NCI-H187 (cell line): ENCODE data around the gene ARHGAP15.

Experiments used
- DNase-seq, 2 experiments: peaks; one replicate each; lab custom pipeline; 2025; lab: John Stamatoyannopoulos, UW

Gene ARHGAP15

GRCh38 chr2:143725400-143725799, 596.2 kb downstream of the ARHGAP15 start:
- DNase-seq: no peak

GRCh38 chr2:143726151-143726845, 597.1 kb downstream of the ARHGAP15 start:
- no peak for DNase-seq

DNA sequence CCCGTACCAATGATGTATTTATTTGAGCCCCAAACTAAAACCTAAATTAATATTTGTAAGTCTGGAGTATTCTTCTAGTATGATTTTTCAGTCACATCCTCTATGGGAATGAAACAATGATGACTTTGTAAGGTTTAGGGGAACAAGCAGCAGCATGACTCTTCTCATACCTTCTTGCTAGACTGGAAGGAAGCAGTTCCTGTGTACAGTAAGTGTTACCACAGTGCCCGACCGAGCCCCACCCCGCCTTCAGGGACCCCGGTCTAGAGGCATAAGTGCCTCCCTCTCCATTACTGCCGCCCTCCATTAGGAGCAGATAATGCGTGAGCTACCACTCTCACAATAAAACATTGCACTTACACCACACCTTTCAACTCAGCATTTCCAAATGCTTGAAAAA, 599.3 kb downstream of the ARHGAP15 start:
- DNase-seq: no peak

GRCh38 chr2:143729296-143729814, 600.1 kb downstream of the ARHGAP15 start:
- DNase-seq: no peak

- no peak for DNase-seq
Observed at GRCh38 chr2:143730155-143730952, 601.1 kb downstream of the ARHGAP15 start.

DNA sequence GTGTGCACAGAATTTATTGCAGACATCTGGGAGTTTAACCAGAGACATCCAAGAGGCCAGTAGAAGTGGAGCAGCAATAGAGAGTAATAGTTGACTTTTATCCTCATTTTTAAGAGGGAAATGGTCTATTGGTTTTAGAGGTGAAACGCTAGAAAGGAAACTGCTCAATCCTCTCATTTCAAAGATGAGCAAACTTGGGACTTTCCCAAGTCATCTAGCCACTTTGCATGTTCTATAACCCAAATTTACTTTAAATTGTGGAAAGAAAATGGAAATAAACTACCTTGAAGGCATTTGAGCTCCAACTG, 601.7 kb downstream of the ARHGAP15 start:
- no peak for DNase-seq

DNA sequence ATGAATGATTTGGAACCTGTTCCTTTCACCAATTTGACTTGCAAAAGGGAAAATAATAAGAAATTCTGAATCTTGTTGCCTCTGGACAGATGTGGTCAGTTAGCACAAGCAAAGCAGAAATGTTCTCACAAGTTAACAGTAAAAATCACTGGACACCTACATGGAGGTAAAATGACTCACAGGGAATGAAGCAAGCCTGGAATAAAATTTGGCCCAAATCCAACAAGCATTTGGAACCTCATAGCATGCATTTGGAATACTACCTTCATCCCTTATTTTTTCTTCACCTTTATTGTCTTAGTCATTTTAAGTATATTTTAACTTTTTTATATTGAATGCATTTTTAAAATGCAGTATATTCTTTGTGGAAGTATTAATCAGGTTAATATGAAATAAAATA, 602.9 kb downstream of the ARHGAP15 start:
- no peak for DNase-seq

DNA sequence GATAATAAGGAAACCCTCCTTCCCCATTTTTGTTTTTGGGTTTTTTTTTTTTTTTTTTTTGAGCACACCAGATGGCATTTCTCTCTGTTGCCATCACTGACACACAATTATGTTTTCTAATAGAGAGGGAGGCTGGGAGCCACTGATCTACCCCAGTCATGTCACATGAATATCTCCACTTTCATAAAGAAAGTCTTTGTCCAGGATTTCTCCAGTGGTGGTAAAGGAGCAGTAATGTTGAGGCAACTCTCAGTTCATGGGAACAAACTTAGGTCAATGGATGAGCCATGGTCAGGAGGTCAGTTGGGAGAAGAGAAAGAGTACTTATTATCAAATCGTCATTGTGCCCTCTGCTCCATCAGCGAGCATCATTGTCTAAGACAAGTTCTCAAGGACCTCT, 603.7 kb downstream of the ARHGAP15 start:
- DNase-seq: no peak

DNA sequence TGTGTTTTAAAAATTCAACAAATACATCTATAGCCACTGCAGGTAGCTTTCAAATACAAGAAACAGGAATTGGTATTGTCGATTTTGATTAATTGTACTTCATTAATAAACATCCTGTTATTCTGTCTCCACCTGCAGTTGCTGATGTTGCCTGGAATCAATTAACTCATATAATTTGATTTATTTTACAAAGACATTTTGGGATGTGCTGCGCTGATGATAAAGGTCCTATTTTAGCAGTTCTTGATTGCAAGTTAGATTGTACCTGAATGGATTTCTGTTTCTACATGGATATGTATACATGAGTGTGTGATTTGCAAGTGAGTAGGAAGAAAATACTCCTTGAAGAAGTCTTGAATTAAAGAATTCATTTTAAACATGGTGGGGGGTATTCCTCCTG, 605.3 kb downstream of the ARHGAP15 start:
- DNase-seq: no peak

- no peak for DNase-seq
Observed at GRCh38 chr2:143736904-143737303, 607.7 kb downstream of the ARHGAP15 start.

DNA sequence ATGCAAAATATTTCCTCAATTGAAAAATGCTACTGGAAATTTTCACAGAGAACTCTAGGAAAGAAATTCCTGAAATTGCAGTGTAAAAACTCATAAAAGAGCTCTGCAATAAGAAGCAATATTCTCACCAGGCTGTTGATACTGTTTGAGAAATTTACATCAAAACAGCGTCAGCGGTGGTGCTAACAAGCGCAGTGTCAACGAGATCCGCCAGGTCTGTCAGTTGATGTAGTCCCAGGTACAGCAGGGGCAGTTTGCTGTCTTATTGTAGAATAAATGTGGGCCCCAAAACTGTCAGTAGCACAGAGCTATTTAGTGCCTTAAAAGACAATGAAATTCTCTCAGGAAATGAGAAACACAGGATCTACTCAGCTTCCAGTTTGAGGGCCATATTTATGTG, 611.2 kb downstream of the ARHGAP15 start:
- DNase-seq: no peak

DNA sequence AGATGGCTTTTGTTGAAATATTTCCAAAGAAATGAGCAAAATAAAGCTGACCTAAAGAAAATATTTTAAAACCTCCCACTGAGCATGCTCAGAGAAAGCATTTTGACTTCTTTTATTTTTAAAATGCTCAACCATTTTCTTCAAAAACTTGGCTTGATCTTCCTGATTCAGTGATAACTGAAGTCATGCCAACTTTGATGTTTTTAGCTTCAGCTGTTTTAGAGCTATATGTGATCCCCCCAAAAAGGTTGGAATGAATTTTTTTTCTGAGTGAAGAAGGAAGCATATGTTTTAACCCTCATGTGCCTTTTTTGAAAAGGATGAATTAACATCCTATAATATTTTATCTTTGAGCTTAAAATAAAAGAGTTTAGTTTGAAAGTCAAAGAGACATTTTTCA, 612.0 kb downstream of the ARHGAP15 start:
- no peak for DNase-seq

- no peak for DNase-seq
Observed at GRCh38 chr2:143742581-143742980, 613.4 kb downstream of the ARHGAP15 start.

DNA sequence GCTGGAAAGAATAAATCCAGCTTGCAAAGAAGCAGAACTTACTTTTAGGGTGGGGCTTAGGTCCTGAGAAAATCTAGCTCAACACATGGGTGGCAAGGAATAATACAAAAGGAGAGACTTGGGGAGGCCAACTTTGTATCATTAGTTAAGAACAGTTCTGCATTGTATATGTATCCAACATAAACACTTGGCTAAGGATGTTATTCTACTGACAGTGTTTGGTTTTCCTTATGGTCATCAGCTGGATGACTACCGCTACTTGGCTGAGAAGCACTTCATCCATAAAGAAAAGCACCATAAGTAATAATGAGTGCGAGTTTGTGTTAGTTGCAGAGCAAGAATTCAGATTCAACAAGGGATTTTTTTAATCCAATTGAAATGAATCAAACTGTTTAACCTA, 614.9 kb downstream of the ARHGAP15 start:
- DNase-seq: no peak

DNA sequence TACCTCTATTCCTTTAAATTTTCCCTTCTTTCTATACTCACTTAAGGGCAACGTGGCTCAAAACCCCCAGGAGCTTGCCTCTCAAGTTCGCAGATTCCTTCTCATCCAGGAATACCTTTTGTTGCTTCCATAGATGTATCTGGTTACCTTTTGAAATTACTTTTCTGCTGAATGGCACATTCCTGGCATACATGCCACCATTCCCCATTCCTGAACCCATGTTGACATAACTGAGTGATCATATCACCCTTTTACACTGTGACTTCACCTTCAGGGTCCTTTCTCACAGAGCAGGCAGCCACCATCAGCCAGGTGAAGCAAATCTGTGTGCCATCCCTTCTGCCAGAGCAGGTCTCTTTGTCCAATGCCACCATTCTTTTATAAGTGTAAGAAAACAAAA, 615.8 kb downstream of the ARHGAP15 start:
- DNase-seq: no peak

GRCh38 chr2:143754742-143755141, 625.5 kb downstream of the ARHGAP15 start:
- DNase-seq: no peak

DNA sequence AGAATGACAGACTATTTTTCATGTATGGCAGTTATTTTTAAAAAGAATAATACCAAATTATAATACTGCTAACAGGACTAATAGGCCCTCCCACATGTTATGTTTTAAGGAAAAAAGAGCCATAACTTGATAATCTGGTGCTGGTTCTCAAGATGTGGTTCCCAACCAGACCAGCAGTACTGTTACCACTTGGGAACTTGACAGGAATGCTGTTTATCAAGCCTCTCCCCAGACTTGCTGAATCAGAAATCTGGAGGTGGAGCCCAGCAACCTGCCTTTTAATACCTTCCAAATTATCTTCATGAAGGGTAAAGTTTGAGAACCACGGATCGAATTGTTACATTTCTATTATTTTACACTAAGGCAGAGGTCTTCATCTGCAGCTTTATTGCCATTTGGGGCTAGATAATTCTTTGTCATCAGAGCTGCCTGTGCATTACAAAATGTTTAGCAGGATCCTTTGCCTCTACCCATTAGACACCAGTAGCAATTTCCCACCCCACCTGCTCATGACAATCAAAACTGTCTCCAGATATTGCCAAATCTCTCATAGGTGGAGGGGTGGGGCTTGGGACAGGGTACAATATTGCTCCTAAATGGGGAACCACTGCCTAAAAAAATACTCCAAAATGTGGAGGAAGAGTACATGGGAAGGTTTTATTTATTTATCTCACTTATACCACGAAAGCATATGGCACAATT, 629.6 kb downstream of the ARHGAP15 start:
- no peak for DNase-seq

DNA sequence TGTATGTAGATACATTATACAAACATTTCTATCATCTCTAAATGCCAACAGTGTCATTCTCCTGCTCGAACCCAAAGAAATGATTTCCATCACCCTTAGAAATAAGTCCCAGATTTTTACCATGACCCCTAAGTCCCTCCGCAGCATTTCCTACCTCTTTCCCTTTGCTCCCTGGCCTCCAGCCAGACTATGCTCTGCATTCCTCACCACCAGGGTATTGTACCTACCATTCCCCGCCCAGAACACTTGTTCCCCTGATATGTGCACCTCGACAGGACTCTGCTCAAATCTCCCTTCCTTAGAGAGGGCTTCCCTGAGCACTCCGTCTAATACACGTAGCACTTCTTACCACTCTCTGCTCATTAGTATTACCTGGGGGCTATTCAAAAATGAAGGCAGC, 630.2 kb downstream of the ARHGAP15 start:
- DNase-seq: no peak

- DNase-seq: no peak
Observed at GRCh38 chr2:143762176-143762928, 633.1 kb downstream of the ARHGAP15 start.

DNA sequence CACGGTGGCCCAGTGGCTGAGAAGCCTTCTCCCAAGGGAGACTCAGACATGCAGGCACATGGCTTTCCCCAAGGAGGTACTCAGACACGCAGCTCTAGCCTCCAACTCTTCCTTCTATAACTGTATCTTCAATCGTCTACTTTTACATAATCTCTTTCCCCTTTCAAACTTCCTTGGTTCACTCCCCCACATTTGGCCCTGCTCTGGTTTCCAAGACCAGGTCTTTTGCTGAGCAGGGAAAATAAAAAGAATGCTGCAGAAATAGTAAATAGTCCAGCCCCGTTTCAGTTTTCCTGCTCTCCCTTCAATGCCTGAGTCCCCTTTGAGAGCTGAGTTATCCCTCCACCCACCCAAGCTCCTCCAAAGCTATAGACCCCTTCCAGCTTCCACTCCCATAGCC, 635.0 kb downstream of the ARHGAP15 start:
- DNase-seq: no peak

DNA sequence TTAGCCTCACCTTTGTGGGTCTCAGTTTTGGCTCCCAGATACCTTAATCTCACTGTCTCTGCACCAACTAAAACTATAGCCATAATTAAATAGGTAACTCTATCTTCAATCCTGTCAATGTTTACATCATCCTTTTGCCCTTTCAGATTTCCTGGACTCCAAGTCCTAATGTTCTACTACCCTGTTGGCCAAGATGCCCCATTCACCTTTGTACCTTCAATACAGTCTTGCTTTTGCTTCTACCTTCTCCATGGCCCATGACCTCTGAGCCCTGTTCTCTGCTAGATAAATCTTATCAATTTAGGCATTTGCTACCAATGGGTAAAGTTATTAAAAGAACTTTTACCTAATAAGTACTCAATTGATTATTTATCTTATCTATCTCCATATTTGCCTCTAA, 635.5 kb downstream of the ARHGAP15 start:
- no peak for DNase-seq

DNA sequence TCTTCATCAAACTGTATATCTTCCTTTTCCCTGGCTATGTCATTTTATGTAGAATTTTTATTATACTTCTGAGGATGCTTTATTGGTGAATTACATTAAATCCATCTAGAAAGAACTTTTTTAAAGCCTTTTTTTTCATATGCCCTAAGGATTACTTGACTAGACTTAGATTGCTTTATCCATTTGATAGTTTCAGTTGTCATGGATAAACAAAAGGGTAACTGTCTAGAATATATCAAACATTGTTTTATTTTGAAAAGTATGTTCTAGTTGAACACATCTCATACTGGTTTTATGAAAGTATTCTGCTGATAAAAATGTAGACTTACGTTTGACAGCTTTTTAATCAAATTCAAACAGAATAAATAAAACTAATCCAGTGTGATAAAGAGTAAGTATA, 639.8 kb downstream of the ARHGAP15 start:
- DNase-seq: no peak
